Measurements from ENCODE around the gene HNRNPH3.

DNA sequence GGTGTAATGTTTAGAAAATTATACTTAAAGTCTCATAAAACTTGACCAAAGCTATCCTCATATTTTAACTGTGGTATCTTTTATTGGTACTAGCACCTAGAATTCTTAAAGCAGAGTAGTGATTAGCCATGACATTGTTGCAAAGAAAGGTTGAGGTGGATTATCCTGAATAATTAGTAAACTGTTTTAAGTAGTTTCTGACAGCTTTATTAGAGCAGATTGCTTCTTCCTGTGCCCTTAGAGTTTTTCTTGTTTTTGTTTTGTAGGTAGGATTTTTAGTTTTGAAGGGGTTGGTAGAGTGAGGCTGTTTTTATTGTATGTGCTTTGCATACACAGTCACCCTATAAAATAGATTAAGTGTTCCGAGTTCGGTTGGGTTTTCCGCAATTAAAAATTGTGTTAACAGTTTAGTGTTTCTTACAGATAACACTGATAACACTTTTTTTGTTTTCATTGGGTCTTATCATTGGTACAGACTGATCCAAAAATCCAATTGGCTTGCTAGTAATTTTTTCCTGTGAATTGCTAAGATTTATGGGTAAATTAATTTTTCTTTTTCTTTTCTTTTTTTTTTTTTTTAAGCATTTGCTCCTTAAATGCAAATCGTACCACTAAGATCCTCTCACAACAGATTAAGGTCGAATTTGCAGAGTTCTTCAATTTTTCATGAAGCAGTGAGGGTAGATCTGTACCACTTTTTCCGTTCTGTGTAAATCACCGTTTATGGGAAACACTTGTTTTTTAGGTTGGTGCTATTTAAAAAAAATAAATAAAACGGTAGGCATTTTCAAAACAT lies 3.0 kb downstream of the HNRNPH3 start:
- TF ChIP-seq, protein P1, sequence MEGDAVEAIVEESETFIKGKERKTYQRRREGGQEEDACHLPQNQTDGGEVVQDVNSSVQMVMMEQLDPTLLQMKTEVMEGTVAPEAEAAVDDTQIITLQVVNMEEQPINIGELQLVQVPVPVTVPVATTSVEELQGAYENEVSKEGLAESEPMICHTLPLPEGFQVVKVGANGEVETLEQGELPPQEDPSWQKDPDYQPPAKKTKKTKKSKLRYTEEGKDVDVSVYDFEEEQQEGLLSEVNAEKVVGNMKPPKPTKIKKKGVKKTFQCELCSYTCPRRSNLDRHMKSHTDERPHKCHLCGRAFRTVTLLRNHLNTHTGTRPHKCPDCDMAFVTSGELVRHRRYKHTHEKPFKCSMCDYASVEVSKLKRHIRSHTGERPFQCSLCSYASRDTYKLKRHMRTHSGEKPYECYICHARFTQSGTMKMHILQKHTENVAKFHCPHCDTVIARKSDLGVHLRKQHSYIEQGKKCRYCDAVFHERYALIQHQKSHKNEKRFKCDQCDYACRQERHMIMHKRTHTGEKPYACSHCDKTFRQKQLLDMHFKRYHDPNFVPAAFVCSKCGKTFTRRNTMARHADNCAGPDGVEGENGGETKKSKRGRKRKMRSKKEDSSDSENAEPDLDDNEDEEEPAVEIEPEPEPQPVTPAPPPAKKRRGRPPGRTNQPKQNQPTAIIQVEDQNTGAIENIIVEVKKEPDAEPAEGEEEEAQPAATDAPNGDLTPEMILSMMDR (IDR thresholded peaks at IDR 0.05) = no peak
- no peak for TF ChIP-seq POLR2A (IDR thresholded peaks at IDR 0.05)
